Umbilical cord (tissue), 2 donors: ENCODE measurements around the gene NRDE2. TPM values are rescaled to one million over a fixed set of nuclear protein-coding genes. Genes with fewer than 3 reads are reported as not detected.
"Not testable (repeated sequence)": the region's sequence is repeated elsewhere in the genome, so short reads cannot be mapped to it uniquely, and the experiment has no call there.

Source experiments
- DNase-seq: peaks from one replicate; pipeline ENCODE4 v3.0.0-alpha.2; 2015; ENCODE audit warnings: low spot score
- total RNA-seq: library from RNA; depleted of rRNA; stranded (reverse); fragments of >200 nt; gene quantifications from one replicate; pipeline ENCODE4 v1.2.3, GENCODE V29; 2014; ENCODE audit warnings: low replicate concordance; ENCODE audit not compliant: insufficient read depth

The NRDE2 gene
- total RNA-seq, 1 donor from 2014 or later = 15.6 TPM

GRCh38 chr14:90272523-90272922 lies 59.2 kb downstream of the NRDE2 start:
- DNase-seq = no peak

- no peak for DNase-seq
Observed at GRCh38 chr14:90268420-90268819, 63.3 kb downstream of the NRDE2 start.

GRCh38 chr14:90266441-90267154 lies 65.1 kb downstream of the NRDE2 start:
- no peak for DNase-seq

GRCh38 chr14:90263748-90264449 lies 67.8 kb downstream of the NRDE2 start:
- DNase-seq = no peak

GRCh38 chr14:90256354-90257131 lies 75.2 kb downstream of the NRDE2 start, which contains the start of gene PSMC1:
Gene PSMC1 (plus strand): TSS chr14:90256553. CDS start chr14:90256598, 45 bp downstream.
- DNase-seq = peak; percentile 96

- peak; percentile 13 for DNase-seq
Observed at GRCh38 chr14:90255871-90256270, 75.9 kb downstream of the NRDE2 start.

GRCh38 chr14:90253826-90254225 lies 77.9 kb downstream of the NRDE2 start:
- no peak for DNase-seq

- no peak for DNase-seq
Observed at GRCh38 chr14:90248594-90248993, 83.1 kb downstream of the NRDE2 start.

GRCh38 chr14:90247441-90247840 lies 84.3 kb downstream of the NRDE2 start:
- not testable (repeated sequence) for DNase-seq

- no peak for DNase-seq
Observed at GRCh38 chr14:90246936-90247335, 84.8 kb downstream of the NRDE2 start.

- no peak for DNase-seq
Observed at GRCh38 chr14:90242444-90242843, 89.3 kb downstream of the NRDE2 start.

GRCh38 chr14:90239139-90239538 lies 92.6 kb downstream of the NRDE2 start:
- DNase-seq = no peak

GRCh38 chr14:90235179-90235976 lies 96.4 kb downstream of the NRDE2 start:
- peak; percentile 26 for DNase-seq

GRCh38 chr14:90229942-90230341 lies 101.8 kb downstream of the NRDE2 start:
- DNase-seq = not testable (repeated sequence)

GRCh38 chr14:90228478-90228877 lies 103.3 kb downstream of the NRDE2 start:
- no peak for DNase-seq

Other genes starting within 250 kb of the NRDE2 start
- 34.4 TPM for gene PSMC1, start 75.4 kb downstream of the NRDE2 start, total RNA-seq
- gene CALM1, start 65.1 kb upstream of the NRDE2 start, total RNA-seq = 202 TPM